K562 (cell line): ENCODE results near the gene QRFPR. TPM values are rescaled to one million over a fixed set of nuclear protein-coding genes. Genes with fewer than 3 reads are reported as not detected.

Experiments used
- ATAC-seq: fragments of 200-7000 bp; cut with Tn5 transposase; 3 replicates; pipeline ENCODE4 v1.9.1; 2020; ENCODE audit warnings: moderate library complexity
- BruUV-seq: library from RNA; stranded (reverse); fragments of 400-500 nt; replicated peaks from 2 replicates; lab custom pipeline; 2021; lab: Mats Ljungman, UMichigan
- CTCF ChIA-PET: fragments of 300-600 bp; formaldehyde crosslinking; extraction: SDS; loops from one replicate; lab custom pipeline; 2021; ENCODE audit warnings: low intra/inter-chr PET ratio; lab: Yijun Ruan, JAX
- POLR2A ChIA-PET: fragments of 300-600, 350-650 bp; sonication (Branson Sonifier 250); formaldehyde crosslinking; extraction: SDS; loops from one replicate; lab custom pipeline; 2021; ENCODE audit warnings: antibody characterized with exemption, inconsistent platforms; lab: Yijun Ruan, JAX
- DNase-seq, 4 experiments: peaks; one replicate each; pipeline versions ENCODE4 v3.0.0 to v3.0.0-alpha.2; 2011 to 2018; ENCODE audit warnings: low spot score in 3 of 4, mixed read lengths in 3 of 4; ENCODE audit errors: extremely low read depth in 1 of 4
- FAIRE-seq: peaks from 2 replicates; lab custom pipeline; 2011; peaks lifted over from hg19 to GRCh38; lab: Jason Lieb, UNC
- H2AFZ ChIP-seq: 2 replicates; pipeline ENCODE4 v1.6.0; 2011; ENCODE audit warnings: low read depth, low read length, control low read depth, inconsistent platforms
- H3K27ac ChIP-seq: fragments of 200-600 bp; 3 replicates; pipeline ENCODE4 v1.8.0; 2011; ENCODE audit warnings: low read depth, mild to moderate bottlenecking, control low read depth, inconsistent platforms, low read length, moderate library complexity, mixed read lengths; ENCODE audit errors: extremely low read depth
- H3K27me3 ChIP-seq, 2 experiments: fragments of 300-600 bp in 1 of 2; 2 replicates in 1 of 2; 3 replicates in 1 of 2; pipeline versions ENCODE4 v1.6.0 to v1.8.0; 2011; ENCODE audit warnings: inconsistent platforms in 2 of 2, low read length in 2 of 2, mild to moderate bottlenecking in 1 of 2, mixed read lengths in 1 of 2, moderate library complexity in 1 of 2; ENCODE audit not compliant: control insufficient read depth in 2 of 2, insufficient read depth in 2 of 2
- H3K36me3 ChIP-seq: fragments of 300-600 bp; 3 replicates; pipeline ENCODE4 v1.8.0; 2011; ENCODE audit warnings: mild to moderate bottlenecking, low read length, inconsistent platforms; ENCODE audit not compliant: control insufficient read depth, insufficient read depth
- H3K4me1 ChIP-seq, 2 experiments: fragments of 200-600 bp in 1 of 2; replicated peaks in 1 of 2; 2 replicates in 1 of 2; 3 replicates in 1 of 2; pipeline versions ENCODE4 v1.5.1 to v1.8.0; 2011; ENCODE audit warnings: inconsistent platforms in 2 of 2, low read length in 2 of 2, mild to moderate bottlenecking in 1 of 2, mixed read lengths in 1 of 2, moderate library complexity in 1 of 2; ENCODE audit not compliant: control insufficient read depth in 2 of 2, insufficient read depth in 2 of 2
- H3K4me2 ChIP-seq: 2 replicates; pipeline ENCODE4 v1.6.1; 2011; ENCODE audit warnings: low read length, control low read depth, inconsistent platforms, mixed read lengths; ENCODE audit not compliant: insufficient read depth
- H3K4me3 ChIP-seq: fragments of 200-600 bp; sonication (generic), shearing (Covaris generic); 2 replicates; pipeline ENCODE4 v1.5.1; 2016; ENCODE audit warnings: control low read depth, inconsistent platforms
- H3K79me2 ChIP-seq: fragments of 200-600 bp; 3 replicates; pipeline ENCODE4 v1.8.0; 2011; ENCODE audit warnings: low read length, inconsistent platforms; ENCODE audit not compliant: control insufficient read depth, insufficient read depth
- H3K9ac ChIP-seq, 2 experiments: 2 replicates each; pipeline versions ENCODE4 v1.6.0 to v1.6.1; 2011; ENCODE audit warnings: low read depth in 2 of 2, low read length in 2 of 2, control low read depth in 1 of 2, inconsistent platforms in 1 of 2, mild to moderate bottlenecking in 1 of 2, mixed read lengths in 1 of 2; ENCODE audit not compliant: insufficient read depth in 1 of 2
- H3K9me1 ChIP-seq: one replicate; pipeline ENCODE4 v1.6.0; 2011; ENCODE audit warnings: inconsistent platforms, mild to moderate bottlenecking, low read length, moderate library complexity; ENCODE audit not compliant: control insufficient read depth, insufficient read depth
- H3K9me3 ChIP-seq: replicated peaks from 2 replicates; pipeline ENCODE4 v1.5.1; 2011; ENCODE audit warnings: low read depth, low read length, inconsistent platforms; ENCODE audit not compliant: control insufficient read depth, insufficient read depth
- H4K20me1 ChIP-seq: replicated peaks from 2 replicates; pipeline ENCODE4 v1.6.1; 2011; ENCODE audit warnings: low read length, inconsistent platforms, mixed read lengths; ENCODE audit not compliant: control insufficient read depth, insufficient read depth
- BMI1 ChIP-seq: fragments of 150-350 bp; IDR thresholded peaks from 2 replicates; pipeline ENCODE4 v1.6.1; 2014; ENCODE audit warnings: low read length
- CHCHD3 ChIP-seq: fragments of 250-450 bp; sonication (Bioruptor Pico); IDR thresholded peaks from 2 replicates; pipeline ENCODE4 v2.1.2; 2022; ENCODE audit warnings: mild to moderate bottlenecking
- JUNB ChIP-seq: fragments of 450-650 bp; formaldehyde crosslinking; conservative IDR thresholded peaks from 2 replicates; pipeline ENCODE4 v1.4.0; 2020; ENCODE audit warnings: mild to moderate bottlenecking
- MAFK ChIP-seq: IDR thresholded peaks from 2 replicates; pipeline ENCODE4 v1.6.1; 2011; ENCODE audit warnings: low read length, improper control_type of control experiment
- MCM5 ChIP-seq: fragments of 450-650 bp; IDR thresholded peaks from 2 replicates; pipeline ENCODE4 v1.6.1; 2016; ENCODE audit warnings: low read depth
- MECOM ChIP-seq: fragments of 250-450 bp; sonication (Bioruptor Pico); IDR thresholded peaks from 2 replicates; pipeline ENCODE4 v1.8.0; 2022; ENCODE audit warnings: inconsistent platforms
- NCOA4 ChIP-seq: fragments of 450-650 bp; IDR thresholded peaks from 2 replicates; pipeline ENCODE4 v1.6.1; 2018; ENCODE audit warnings: mild to moderate bottlenecking; ENCODE audit not compliant: partially characterized antibody
- PHF21A ChIP-seq: fragments of 450-650 bp; IDR thresholded peaks from 2 replicates; pipeline ENCODE4 v1.6.1; 2017; ENCODE audit warnings: low read depth, borderline replicate concordance
- RNF219 ChIP-seq: fragments of 250-450 bp; sonication (Bioruptor Pico); IDR thresholded peaks from 2 replicates; pipeline ENCODE4 v1.5.0; 2022; ENCODE audit warnings: mild to moderate bottlenecking
- ZNF668 ChIP-seq: fragments of 250-450 bp; sonication (Bioruptor Pico); IDR thresholded peaks from 2 replicates; pipeline ENCODE4 v1.8.0; 2022; ENCODE audit warnings: mild to moderate bottlenecking, inconsistent platforms
- ZNF707 ChIP-seq: fragments of 250-450 bp; sonication (Bioruptor Pico); conservative IDR thresholded peaks from 2 replicates; pipeline ENCODE4 v1.8.0; 2022; ENCODE audit warnings: inconsistent platforms, mild to moderate bottlenecking, moderate library complexity
- WGBS: fragments of 100-300 bp; shearing (Covaris generic); methylation state at CpG from one replicate; pipeline ENCODE4 v1.1.6; 2016; ENCODE audit warnings: low coverage, mixed read lengths; ENCODE audit not compliant: insufficient coverage; ENCODE audit errors: missing lambda C conversion rate; 5-methylcytosine and 5-hydroxymethylcytosine counted together
- in situ Hi-C: fragments of 300-500 bp; cut with MboI; formaldehyde crosslinking; loops from 4 replicates; pipeline ENCODE4 v1.15.0; 2018; ENCODE audit warnings: inconsistent platforms, mixed read lengths
- intact Hi-C: fragments of 100-400 bp; cut with micrococcal nuclease; formaldehyde crosslinking; loops from 2 replicates; pipeline ENCODE4 v1.14.2; 2022
- polyA plus RNA-seq, 8 experiments: library from polyadenylated mRNA; depleted of rRNA in 4 of 8; stranded (reverse) in 5 of 8; unstranded in 3 of 8; fragments of >200 nt; fragmentation: Nextera tagmentation in 2 of 8; fragmentation: Illumina TruSeq in 1 of 8; extraction: Ambion mirVana in 2 of 8; extraction: Trizol in 1 of 8; gene quantifications; 2 replicates each; pipeline versions ENCODE4 v1.2.1 to v1.2.3, GENCODE V29; 2011 to 2014; ENCODE audit warnings: inconsistent platforms in 1 of 8, missing spikeins in 1 of 8
- total RNA-seq, 7 experiments: library from RNA; depleted of rRNA in 6 of 7; stranded (reverse); fragments of >200 nt in 6 of 7; fragmentation: Illumina TruSeq in 2 of 7; extraction: Trizol in 2 of 7; gene quantifications; 2 replicates each; pipeline versions ENCODE4 v1.2.1 to v1.2.3, GENCODE V29; 2011 to 2021; ENCODE audit warnings: low replicate concordance in 1 of 7
- TF ChIP-seq, protein P1 (sequence below): IDR thresholded peaks from 2 replicates; pipeline ENCODE4 v1.6.1; 2011; ENCODE audit not compliant: insufficient read length; ENCODE audit errors: extremely low read depth
- TF ChIP-seq, protein P2 (sequence below): fragments of 450-650 bp; IDR thresholded peaks from 2 replicates; pipeline ENCODE4 v1.6.1; 2016
- TF ChIP-seq, protein P3 (sequence below), 2 experiments: fragments of 450-650 bp; IDR thresholded peaks; 2 replicates each; pipeline ENCODE4 v1.6.1; 2018; ENCODE audit warnings: mild to moderate bottlenecking in 2 of 2, low read depth in 1 of 2; ENCODE audit not compliant: partially characterized antibody in 2 of 2

Gene QRFPR
- total and polyA plus RNA-seq, 9 of the 15 experiments (the other 6 are each of a cell fraction or from before 2014, with no cell fraction given) = not detected

DNA sequence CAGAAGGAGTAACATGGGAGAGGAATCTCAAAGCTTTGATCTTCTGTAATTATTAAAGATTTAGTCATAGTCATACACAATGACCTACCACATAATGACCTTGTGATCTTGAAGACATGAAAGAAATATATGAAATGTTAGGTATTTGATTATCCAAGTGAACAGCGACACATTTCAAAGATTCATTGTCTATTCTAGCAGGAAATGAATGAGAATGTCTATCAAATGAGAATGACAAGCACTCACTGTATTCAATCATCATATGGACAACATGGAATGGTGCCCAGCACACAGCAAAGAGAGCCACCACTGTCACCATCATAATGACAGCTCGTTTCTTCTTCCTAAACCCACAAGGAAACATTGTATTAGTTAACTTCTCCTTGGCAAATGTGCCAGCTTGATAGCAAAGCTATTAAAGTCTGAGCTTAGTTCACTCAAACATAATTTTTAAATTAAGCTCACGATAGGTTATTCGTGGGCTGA, 50.6 kb downstream of the QRFPR start (continued):
- TF ChIP-seq RNF219 (CRISPR knock-in tag) (no peak), ZNF707 (no peak), MAFK (no peak)
- TF ChIP-seq, protein P1, sequence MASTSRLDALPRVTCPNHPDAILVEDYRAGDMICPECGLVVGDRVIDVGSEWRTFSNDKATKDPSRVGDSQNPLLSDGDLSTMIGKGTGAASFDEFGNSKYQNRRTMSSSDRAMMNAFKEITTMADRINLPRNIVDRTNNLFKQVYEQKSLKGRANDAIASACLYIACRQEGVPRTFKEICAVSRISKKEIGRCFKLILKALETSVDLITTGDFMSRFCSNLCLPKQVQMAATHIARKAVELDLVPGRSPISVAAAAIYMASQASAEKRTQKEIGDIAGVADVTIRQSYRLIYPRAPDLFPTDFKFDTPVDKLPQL = no peak
- TF ChIP-seq, all 486 proteins: peak for 0

DNA sequence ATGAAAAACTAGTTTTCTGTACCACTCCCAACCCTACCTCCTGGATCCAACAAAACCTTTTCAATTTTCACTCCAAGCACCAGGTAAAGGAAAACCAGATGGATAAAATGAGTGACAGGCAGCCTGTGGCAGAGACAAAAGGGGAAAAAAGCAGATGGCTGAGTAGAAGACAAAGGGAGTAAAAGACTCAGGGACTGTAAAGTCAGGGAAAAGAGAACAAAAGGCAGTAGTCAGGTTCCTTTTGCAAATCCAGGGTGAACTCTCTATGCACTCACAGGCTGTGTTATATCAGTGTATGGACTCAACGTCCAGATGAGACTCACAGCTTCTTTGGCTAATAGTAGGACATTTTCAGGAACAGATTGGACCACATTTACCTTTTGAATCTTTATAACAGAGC, 54.2 kb downstream of the QRFPR start:
- ATAC-seq = no peak
- intact Hi-C loops = no loop called here
- TF ChIP-seq PHF21A = no peak
- TF ChIP-seq MECOM (CRISPR knock-in tag) = no peak
- TF ChIP-seq ZNF668 (CRISPR knock-in tag) = no peak
- no peak for TF ChIP-seq BMI1
- TF ChIP-seq CHCHD3 (CRISPR knock-in tag) = no peak
- TF ChIP-seq, protein P2, sequence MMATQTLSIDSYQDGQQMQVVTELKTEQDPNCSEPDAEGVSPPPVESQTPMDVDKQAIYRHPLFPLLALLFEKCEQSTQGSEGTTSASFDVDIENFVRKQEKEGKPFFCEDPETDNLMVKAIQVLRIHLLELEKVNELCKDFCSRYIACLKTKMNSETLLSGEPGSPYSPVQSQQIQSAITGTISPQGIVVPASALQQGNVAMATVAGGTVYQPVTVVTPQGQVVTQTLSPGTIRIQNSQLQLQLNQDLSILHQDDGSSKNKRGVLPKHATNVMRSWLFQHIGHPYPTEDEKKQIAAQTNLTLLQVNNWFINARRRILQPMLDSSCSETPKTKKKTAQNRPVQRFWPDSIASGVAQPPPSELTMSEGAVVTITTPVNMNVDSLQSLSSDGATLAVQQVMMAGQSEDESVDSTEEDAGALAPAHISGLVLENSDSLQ = no peak
- TF ChIP-seq NCOA4 = no peak
- TF ChIP-seq, protein P3, sequence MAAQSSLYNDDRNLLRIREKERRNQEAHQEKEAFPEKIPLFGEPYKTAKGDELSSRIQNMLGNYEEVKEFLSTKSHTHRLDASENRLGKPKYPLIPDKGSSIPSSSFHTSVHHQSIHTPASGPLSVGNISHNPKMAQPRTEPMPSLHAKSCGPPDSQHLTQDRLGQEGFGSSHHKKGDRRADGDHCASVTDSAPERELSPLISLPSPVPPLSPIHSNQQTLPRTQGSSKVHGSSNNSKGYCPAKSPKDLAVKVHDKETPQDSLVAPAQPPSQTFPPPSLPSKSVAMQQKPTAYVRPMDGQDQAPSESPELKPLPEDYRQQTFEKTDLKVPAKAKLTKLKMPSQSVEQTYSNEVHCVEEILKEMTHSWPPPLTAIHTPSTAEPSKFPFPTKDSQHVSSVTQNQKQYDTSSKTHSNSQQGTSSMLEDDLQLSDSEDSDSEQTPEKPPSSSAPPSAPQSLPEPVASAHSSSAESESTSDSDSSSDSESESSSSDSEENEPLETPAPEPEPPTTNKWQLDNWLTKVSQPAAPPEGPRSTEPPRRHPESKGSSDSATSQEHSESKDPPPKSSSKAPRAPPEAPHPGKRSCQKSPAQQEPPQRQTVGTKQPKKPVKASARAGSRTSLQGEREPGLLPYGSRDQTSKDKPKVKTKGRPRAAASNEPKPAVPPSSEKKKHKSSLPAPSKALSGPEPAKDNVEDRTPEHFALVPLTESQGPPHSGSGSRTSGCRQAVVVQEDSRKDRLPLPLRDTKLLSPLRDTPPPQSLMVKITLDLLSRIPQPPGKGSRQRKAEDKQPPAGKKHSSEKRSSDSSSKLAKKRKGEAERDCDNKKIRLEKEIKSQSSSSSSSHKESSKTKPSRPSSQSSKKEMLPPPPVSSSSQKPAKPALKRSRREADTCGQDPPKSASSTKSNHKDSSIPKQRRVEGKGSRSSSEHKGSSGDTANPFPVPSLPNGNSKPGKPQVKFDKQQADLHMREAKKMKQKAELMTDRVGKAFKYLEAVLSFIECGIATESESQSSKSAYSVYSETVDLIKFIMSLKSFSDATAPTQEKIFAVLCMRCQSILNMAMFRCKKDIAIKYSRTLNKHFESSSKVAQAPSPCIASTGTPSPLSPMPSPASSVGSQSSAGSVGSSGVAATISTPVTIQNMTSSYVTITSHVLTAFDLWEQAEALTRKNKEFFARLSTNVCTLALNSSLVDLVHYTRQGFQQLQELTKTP (IDR thresholded peaks at IDR 0.05; ENCODE audit: low read depth in 1 of 2, partially characterized antibody in 2 of 2) = no peak
- no peak for TF ChIP-seq MCM5
- no peak for TF ChIP-seq JUNB (CRISPR knock-in tag)

More for the DNA sequence above, 54.2 kb downstream of the QRFPR start:
- Histone ChIP-seq H3K4me3 (no peak overlapping the region), H3K9me1 (no peaks in the 10 kb centered on the region), H3K9ac (no peak overlapping the region), H3K4me1 (no peaks in the 10 kb centered on the region), H3K79me2 (no peaks in the 10 kb centered on the region), H3K4me2 (no peak overlapping the region), H4K20me1 (no peaks in the 10 kb centered on the region), H3K9me3 (no peaks in the 10 kb centered on the region), H3K27ac (no peak overlapping the region), H3K36me3 (no peaks in the 10 kb centered on the region), H2AFZ (no peak overlapping the region), H3K27me3 (no peaks in the 10 kb centered on the region)
- no TSS peak for BruUV-seq
- DNase-seq = no peak
- WGBS = 0% methylated on average over 1 of the region's 1 CpG
- in situ Hi-C loops = no loop called here
- FAIRE-seq = no peak
- ChIA-PET POLR2A (no interaction called here), CTCF (no interaction called here)
